ENCODE results near the gene METTL21C.

The METTL21C gene

GRCh38 chr13:102694937-102695336, at the start of gene METTL21C:
METTL21C (minus strand) TSS chr13:102695044; CDS start chr13:102694498, 546 bp downstream.
- no peak for DNase-seq (ENCODE audit: low read depth, low spot score)

DNA sequence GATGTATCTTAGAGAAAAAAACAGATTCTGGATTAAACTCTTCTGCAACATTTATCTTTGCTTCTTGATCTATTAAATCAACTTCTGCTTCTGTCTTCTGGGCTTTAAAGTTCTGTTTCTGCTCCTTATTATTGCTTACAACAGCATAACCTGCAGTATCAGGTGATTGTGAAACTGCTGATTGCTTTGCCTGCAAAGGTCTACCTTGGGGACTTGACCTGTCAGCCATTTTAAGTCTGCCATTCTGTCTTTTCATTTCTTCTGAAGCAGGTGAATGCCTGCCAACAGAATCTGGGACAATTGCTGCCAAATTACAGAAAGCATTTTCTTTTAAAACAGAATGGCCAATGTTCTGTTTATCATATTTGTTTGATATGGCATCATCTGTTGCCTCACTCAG, 47.7 kb upstream of the METTL21C start:
- no peak for DNase-seq (ENCODE audit: low read depth, low spot score)

DNA sequence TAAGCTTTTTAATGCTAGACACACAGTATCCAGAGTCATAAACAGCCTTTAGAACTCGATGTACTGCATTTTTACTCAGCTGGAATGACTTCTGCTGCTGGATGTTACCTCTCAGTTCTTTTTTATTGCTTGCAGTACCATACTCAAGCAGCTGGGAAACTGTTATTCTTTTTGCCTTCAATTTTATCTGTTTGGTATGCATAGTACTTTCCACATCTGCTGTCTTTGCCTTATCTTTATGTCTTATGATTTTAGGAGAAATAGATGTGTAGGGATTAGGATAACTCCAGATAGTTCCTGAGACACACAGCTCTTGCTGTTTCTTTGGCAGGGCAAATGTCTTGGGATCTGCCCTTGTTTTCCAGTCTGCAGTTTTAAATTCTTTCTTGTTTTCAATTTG, 47.3 kb upstream of the METTL21C start:
- no peak for DNase-seq (ENCODE audit: low read depth, low spot score)

DNA sequence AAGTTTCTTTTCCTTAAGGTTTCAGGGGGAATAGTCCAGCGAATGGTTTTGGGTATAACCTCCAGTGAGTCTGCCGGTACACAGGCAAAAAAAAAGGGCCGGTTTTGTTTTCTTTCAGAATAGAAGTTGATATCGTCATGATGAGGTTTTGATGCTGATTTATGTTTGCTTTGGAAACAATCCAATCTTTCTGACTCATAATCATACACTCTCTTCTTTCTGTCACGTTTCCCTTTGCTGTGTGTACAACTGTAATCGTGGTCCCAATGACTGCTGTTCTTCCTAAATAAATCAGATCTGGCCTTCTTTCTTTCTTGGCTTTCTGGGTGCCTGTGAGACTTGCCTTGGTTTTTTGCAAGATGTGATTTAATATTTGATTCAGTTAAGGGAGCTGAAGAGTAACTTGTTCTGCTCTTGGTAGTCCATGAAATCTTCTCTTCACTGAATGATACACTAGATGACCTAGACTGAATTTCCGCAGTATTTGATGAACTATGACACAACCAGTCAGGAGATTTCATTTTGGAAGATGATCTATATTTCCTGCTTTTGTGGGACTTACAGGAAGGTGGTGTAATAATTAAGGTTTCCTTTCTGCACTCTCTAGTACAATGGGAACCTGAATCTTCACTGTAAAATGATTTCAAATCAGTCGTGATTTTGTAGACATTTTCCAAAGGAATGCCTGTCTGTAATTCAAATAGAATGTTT, 34.9 kb upstream of the METTL21C start:
- no peak for DNase-seq (ENCODE audit: low read depth, low spot score)

DNA sequence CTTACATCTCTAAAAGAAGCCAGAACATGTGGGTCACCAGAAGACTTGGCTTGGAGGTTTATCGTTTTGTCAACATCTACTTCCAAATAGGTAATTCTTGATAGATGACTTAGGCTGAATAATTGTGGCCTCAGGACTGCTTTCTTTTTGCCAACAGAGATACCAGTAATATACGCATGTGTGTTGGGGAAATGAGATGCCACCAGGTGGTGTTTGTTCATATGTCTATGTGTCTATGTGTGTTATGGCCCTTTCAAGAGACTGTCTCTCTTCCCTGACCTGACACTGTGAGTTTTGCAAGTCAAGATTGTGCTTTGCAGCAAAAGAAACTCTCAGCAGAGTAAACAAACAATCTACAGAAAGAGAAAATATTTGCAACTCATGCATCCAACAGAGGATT, 31.6 kb upstream of the METTL21C start:
- no peak for DNase-seq (ENCODE audit: low read depth, low spot score)

DNA sequence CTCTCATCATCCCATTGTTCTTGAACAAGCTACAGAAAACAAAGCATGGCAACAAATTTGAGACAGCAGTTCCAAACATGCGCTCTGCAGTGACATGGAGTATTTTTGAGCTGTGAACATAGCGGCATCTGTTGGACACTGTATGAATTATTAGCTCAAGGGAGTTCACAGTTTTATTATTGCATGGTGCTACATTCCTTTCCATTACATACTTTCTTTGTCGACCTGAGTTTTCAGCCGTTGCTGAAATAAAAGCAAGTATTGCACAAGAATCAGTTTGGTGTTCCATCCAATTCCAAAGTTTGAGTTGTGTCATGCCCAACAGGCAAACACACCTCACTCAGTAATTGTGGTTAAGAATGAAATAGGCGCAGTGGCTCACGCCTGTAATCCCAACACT, 30.1 kb upstream of the METTL21C start:
- no peak for DNase-seq (ENCODE audit: low read depth, low spot score)

- no peak for DNase-seq (ENCODE audit: low read depth, low spot score)
Measured at GRCh38 chr13:102721800-102722231, 27.0 kb upstream of the METTL21C start.

DNA sequence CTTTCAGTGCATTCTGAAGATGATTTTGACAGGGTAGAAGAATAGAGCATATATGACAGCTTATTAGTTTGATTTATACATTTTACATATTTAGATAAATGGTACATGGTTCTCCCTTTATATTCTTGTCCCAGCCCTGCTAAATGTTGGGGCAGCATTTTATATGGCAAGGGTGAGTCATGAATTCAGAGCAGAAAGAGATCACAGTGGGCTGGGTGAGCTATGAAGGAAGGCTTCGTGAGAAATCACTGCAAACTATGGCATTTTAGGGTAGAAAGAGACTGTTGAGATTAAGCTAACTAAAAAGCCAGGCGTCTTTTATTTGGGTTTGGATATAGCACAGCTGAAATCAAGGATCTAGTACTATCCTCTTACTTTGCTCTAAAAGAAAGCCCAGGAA, 23.9 kb upstream of the METTL21C start:
- DNase-seq (ENCODE audit: low read depth, low spot score): no peak

GRCh38 chr13:102715447-102715846, 20.6 kb upstream of the METTL21C start:
- no peak for DNase-seq (ENCODE audit: low read depth, low spot score)

DNA sequence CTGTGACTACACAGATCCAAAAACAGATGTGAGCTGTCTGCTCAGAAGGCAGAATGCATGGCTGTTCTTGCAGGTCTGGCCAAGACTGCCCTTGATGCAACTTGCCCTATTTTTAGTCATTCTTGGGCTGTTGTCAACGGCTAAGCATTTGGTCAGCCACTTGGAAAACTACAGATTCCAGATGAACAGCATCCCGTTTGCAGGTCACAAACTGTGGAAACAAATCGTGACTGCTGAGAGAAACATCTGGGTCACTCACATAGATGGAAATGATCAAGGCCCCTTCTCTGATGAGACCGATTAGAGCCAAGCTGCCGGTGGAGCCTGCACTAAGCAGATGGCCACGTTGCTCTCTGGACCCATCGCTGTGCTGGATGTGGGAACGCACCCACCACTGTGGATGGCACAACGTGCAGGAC, 15.4 kb upstream of the METTL21C start:
- no peak for DNase-seq (ENCODE audit: low read depth, low spot score)

GRCh38 chr13:102709536-102709935, 14.7 kb upstream of the METTL21C start:
- DNase-seq (ENCODE audit: low read depth, low spot score): no peak

DNA sequence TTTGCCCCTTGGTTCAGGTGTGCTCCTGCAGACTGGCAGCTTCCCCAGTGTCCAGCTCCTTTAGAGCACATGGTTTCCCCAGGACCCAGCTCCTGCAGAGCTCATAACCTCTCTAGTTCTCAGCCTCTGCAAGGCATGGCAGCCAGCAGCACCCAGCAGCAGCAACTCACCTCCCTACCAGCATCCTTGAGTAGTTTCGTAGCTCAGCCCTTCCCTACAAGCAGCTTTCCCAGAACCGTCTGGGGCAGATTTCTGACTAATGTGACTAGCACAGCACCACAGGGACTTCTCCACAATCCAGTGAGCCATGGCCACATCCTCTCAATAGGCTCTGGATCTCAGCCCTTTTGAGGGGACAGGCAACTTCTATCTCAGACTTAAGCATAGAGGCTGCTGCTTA, 14.1 kb upstream of the METTL21C start:
- no peak for DNase-seq (ENCODE audit: low read depth, low spot score)

GRCh38 chr13:102708211-102708610, 13.4 kb upstream of the METTL21C start:
- DNase-seq (ENCODE audit: low read depth, low spot score): no peak

DNA sequence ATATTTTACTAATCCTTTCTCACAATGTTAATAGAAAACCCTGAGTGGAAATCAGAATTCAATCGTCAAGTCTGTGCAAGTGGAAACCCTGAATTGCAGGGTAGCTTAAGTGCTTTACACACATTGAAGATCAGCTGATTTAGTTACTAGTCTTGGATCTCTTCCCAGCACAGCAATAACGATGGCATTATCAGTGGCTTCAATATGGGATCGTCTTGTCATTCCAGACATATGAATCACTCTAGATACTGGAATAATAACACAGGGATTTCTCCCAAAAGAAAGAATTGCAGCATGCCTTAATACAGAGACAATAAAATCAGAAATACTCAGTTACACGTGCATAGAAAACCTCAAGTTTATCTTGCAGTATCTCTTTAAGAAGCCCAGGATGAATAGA, 12.6 kb upstream of the METTL21C start:
- no peak for DNase-seq (ENCODE audit: low read depth, low spot score)

DNA sequence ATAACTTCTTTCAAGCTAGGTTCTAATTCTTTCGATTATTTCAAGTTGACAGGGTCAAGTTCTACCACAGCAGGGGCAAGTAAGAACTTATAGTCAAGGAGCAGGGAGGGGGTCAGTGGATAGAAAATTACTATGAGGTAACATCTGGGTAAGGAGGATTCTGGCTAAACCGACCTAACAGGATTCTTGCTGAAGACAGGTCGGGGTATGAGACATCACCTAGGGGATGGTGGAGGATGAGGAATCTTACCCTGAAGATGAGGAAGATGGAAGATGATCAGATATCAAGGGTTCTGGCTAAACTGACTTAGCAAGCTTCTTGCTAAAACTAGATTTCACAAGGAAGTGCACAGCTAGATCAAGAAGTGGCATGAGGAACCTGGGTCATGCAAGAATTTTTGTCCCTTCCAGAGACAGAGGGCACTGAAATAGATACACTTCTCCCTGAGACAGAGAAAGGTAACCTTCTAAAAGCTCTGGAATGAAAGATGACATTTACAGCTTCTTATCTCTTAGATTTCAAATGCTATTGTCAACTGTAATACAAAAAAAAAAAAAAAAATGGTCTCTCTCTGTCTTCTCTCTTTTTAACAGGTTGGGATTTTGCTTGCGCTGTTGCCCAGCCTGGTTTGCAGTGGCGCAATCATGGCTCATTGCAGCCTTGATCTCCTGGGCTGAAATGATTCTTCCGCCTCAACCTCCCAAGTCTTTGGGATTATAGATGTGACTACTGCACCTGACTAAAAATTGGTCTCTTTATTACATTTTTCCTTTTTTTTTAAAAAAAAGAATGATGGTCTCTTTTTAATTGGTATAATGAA, 9.6 kb upstream of the METTL21C start:
- no peak for DNase-seq (ENCODE audit: low read depth, low spot score)

DNA sequence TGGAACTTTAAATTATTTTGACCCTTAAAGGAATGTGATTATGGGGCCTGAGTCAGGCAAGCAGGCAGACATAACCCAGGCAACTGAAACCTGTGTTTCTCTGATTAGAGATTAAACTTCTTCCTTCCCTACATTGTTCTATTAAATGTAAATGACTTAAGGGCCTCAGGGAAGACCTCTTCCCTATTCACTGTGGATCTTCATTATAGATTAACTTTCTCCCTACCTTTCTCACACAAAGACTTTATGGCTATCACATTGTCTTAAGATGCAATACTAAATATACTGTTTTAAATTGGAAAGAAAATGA, 8.8 kb upstream of the METTL21C start:
- no peak for DNase-seq (ENCODE audit: low read depth, low spot score)

DNA sequence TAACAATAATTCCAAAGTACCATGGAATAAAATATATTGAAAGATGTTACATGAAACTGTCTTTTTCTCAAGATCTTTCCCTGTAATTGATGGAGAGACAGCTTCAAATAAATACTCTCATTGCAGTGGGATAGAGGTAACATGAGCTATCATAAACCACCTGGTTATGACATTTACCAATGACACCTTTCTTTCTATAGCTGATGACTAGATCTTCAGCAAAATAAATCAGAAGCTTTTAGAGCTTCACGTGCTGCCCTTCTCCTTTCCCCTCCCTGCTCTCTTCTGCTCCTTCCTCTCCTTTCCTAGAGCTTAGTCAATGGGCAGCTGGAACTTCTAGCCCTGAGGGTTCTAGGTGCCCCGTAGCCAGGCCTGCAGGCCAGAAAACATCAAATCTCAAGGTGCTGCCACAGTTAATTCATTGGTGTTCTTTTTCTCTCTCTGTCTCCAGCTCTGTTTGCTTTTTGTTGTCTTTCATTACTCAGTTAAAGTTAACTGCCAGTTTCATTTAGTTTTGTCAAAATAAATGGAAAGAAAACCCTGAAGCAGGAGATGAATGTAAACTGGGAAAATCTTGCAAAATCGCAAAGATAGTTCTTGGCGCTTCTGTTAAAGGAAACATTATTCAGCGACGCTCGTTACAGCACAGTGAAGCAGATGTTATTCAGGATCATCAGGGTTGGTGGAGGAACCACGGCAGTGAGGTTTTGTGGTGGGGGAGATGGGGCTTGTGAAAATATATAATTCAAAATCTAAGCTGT, 8.3 kb upstream of the METTL21C start:
- DNase-seq (ENCODE audit: low read depth, low spot score): no peak

- no peak for DNase-seq (ENCODE audit: low read depth, low spot score)
Measured at GRCh38 chr13:102701331-102701730, 6.5 kb upstream of the METTL21C start.

- no peak for DNase-seq (ENCODE audit: low read depth, low spot score)
Measured at GRCh38 chr13:102700088-102701031, 5.5 kb upstream of the METTL21C start.

DNA sequence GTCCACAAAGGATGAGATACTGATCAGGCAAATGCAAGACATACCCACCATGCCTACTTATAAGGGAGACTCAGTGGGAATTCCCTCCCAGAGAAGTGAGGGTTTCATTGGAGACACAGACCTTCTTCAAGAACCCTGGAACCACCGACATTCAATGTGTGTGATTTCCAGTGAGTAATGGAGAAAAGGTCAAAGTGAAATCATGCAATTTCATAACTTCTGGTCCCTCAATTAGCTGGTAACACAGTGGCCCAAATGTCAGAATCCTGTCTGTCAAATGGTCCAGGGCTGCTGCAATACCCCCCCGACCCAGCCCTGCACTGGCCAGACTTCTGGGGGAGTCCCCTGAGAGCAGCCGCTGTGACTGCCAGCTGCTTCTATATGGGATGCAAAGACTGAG, 4.7 kb upstream of the METTL21C start:
- DNase-seq (ENCODE audit: low read depth, low spot score): no peak

DNA sequence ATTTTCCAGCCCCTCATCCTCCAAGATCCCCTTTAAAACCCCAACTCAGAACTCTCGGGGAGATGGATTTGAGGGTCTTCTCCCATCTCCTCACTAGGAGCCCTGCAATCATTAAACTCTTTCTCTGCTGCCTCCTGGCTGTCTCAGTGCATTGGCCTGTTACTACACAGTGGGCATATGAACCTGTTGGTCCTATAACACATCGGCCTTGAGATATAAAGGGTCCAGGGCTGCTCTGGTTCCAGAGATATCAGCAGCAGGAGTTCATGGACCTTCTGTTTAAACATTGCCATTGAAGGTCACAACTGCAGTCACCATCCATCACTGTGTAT, 3.8 kb upstream of the METTL21C start:
- no peak for DNase-seq (ENCODE audit: low read depth, low spot score)
